Breast epithelium (tissue), 3 donors: ENCODE results near the gene PNMA8A.

ENCODE experiments used
- CTCF ChIP-seq, 3 donors: fragments of 450-650 bp; IDR thresholded peaks; one replicate each; pipeline ENCODE4 v1.5.1; 2016 to 2017; ENCODE audit warnings: antibody characterized with exemption in 3 of 3, mild to moderate bottlenecking in 3 of 3, moderate library complexity in 3 of 3
- POLR2AphosphoS5 ChIP-seq, 3 donors: sonication (generic); formaldehyde crosslinking; IDR thresholded peaks; one replicate each; pipeline ENCODE4 v1.6.1; 2017; ENCODE audit warnings: antibody characterized with exemption in 3 of 3

- TF ChIP-seq CTCF (IDR thresholded peaks at IDR 0.05) (peak; percentile 96 to 99 (median 98)), POLR2AphosphoS5 (IDR thresholded peaks at IDR 0.05) (peak in 2 of 3 donors; percentile 19 to 29)
Observed at GRCh38 chr19:46487802-46488445, 16.6 kb upstream of the PNMA8A start.
